ENCODE data around the gene ELFN1. TPM values are rescaled to one million over a fixed set of nuclear protein-coding genes. Genes with fewer than 3 reads are reported as not detected.

The ELFN1 gene
- total and polyA plus RNA-seq, 9 of the 15 experiments (the other 6 are each of a cell fraction or from before 2014, with no cell fraction given), result 0.04 to 0.64 (median 0.18) TPM; not detected in 2

DNA sequence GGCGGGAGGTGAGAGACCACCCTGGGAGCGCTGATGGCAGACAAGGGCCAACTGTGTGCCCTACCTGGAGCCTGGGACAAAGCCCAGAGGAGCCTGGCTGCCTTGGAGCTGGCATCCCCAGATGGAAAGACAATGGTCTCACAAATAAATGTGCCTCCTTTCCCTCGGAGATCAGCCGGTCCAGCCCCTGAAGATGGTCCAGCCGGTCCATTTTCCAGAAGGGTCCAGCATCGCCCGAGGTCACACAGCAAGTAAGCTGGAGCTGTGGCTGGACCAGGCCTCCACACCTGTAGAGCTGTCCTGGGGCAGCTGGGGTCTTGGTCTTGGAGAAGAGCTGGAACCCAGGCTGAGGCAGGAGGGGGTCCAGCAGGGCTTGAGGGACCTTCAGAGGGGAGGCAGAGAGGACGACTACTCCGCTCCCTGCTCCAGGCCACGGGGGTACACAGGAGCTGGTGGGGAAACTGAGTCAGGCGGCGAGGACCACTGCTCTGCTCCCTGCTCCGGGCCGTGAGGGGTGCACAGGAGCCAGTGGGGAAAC lies 3.6 kb downstream of the ELFN1 start:
- DNase-seq (ENCODE audit: extremely low read depth in 1 of 4, low spot score in 3 of 4) (no peak), ATAC-seq (no peak), FAIRE-seq (no peak)
- H2AFZ ChIP-seq (ENCODE audit: low read depth, low read length), result no peak overlapping the region
- H3K4me3 ChIP-seq, result no peak overlapping the region
- H3K9me3 ChIP-seq (replicated peaks; ENCODE audit: control insufficient read depth, insufficient read depth, low read depth, low read length), result no peaks in the 10 kb centered on the region
- BruUV-seq (replicated peaks), result no TSS peak
- TF ChIP-seq TSC22D4 (tag; IDR thresholded peaks at IDR 0.05) (no peak), BDP1 (IDR thresholded peaks at IDR 0.05; ENCODE audit: insufficient read depth, insufficient read length) (no peak), ZNF444 (CRISPR knock-in tag; IDR thresholded peaks at IDR 0.05) (no peak), TBP (optimal IDR thresholded peaks at IDR 0.05; ENCODE audit: low read depth, low read length) (no peak), NRF1 (conservative IDR thresholded peaks at IDR 0.05 in 1 of 2, IDR thresholded peaks at IDR 0.05 in 1 of 2) (no peak), PCBP1 (IDR thresholded peaks at IDR 0.05; ENCODE audit: low read depth, low read length, poor library complexity, severe bottlenecking) (no peak), BCOR (IDR thresholded peaks at IDR 0.05) (peak; percentile 58; the same call in 1 of the 2 replicates), SRSF3 (IDR thresholded peaks at IDR 0.05; ENCODE audit: insufficient read depth, low read length) (no peak)
- TF ChIP-seq, protein P1, sequence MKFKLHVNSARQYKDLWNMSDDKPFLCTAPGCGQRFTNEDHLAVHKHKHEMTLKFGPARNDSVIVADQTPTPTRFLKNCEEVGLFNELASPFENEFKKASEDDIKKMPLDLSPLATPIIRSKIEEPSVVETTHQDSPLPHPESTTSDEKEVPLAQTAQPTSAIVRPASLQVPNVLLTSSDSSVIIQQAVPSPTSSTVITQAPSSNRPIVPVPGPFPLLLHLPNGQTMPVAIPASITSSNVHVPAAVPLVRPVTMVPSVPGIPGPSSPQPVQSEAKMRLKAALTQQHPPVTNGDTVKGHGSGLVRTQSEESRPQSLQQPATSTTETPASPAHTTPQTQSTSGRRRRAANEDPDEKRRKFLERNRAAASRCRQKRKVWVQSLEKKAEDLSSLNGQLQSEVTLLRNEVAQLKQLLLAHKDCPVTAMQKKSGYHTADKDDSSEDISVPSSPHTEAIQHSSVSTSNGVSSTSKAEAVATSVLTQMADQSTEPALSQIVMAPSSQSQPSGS (CRISPR knock-in tag; IDR thresholded peaks at IDR 0.05), result no peak
- H3K9me1 ChIP-seq (ENCODE audit: control insufficient read depth, insufficient read depth, low read length), result no peaks in the 10 kb centered on the region
- CTCF ChIA-PET (ENCODE audit: low intra/inter-chr PET ratio), result no interaction called here
- H4K20me1 ChIP-seq (replicated peaks; ENCODE audit: control insufficient read depth, insufficient read depth, low read length), result peaks cover 7% of the 10 kb centered on the region
- H3K4me2 ChIP-seq (ENCODE audit: insufficient read depth, low read length), result no peak overlapping the region
- no peaks in the 10 kb centered on the region for H3K79me2 ChIP-seq (ENCODE audit: control insufficient read depth, insufficient read depth, low read length)
- POLR2A ChIA-PET, result interaction anchor here (0.7 kb wide), 1 partner anchor 236 kb away, joined by 3 read pairs; no protein-coding TSS in a partner anchor
- in situ Hi-C loops (cut with MboI), result no loop called here
- intact Hi-C loops (cut with micrococcal nuclease), result no loop called here
- H3K36me3 ChIP-seq (ENCODE audit: control insufficient read depth, insufficient read depth, low read length), result no peaks in the 10 kb centered on the region
- H3K27ac ChIP-seq (ENCODE audit: extremely low read depth, low read depth, low read length), result no peak overlapping the region
- H3K9ac ChIP-seq (ENCODE audit: insufficient read depth in 1 of 2, low read depth in 2 of 2, low read length in 2 of 2), result no peak overlapping the region
- 7% methylated on average over 12 of the region's 14 CpGs for WGBS (ENCODE audit: insufficient coverage, low coverage, missing lambda C conversion rate)
- H3K27me3 ChIP-seq (ENCODE audit: control insufficient read depth in 2 of 2, insufficient read depth in 2 of 2, low read length in 2 of 2), result peaks cover 34 to 54% of the 10 kb centered on the region in 2 experiments; a peak in 4 of 5 replicates
- H3K4me1 ChIP-seq (replicated peaks in 1 of 2; ENCODE audit: control insufficient read depth in 2 of 2, insufficient read depth in 2 of 2, low read length in 2 of 2), result peaks cover 0 to 39% of the 10 kb centered on the region in 2 experiments; a peak in 2 of 5 replicates
